SK-N-SH (cell line): ENCODE measurements around the gene NOTCH1. TPM values are rescaled to one million over a fixed set of nuclear protein-coding genes. Genes with fewer than 3 reads are reported as not detected.

Experiments
- CTCF ChIA-PET: fragments of 300-600, 350-600 bp; formaldehyde crosslinking; extraction: SDS; loops from one replicate; lab custom pipeline; 2021; lab: Yijun Ruan, JAX
- POLR2A ChIA-PET: fragments of 350-600 bp; sonication (Branson Sonifier 250); formaldehyde crosslinking; extraction: SDS; loops from one replicate; lab custom pipeline; 2020; ENCODE audit warnings: antibody characterized with exemption, inconsistent platforms; lab: Yijun Ruan, JAX
- DNase-seq: peaks from one replicate; pipeline ENCODE4 v3.0.0; 2012
- H2AFZ ChIP-seq: fragments of 200-600 bp; sonication (generic); 2 replicates; pipeline ENCODE4 v1.8.1; 2016; ENCODE audit warnings: antibody characterized with exemption, mild to moderate bottlenecking, low read depth
- H3F3A ChIP-seq: fragments of 200-600 bp; sonication (generic); replicated peaks from 2 replicates; pipeline ENCODE3; 2016; ENCODE audit warnings: antibody characterized with exemption, mild to moderate bottlenecking; ENCODE audit not compliant: insufficient read depth
- H3K27ac ChIP-seq, 2 experiments: fragments of 200-500 bp in 1 of 2; fragments of 200-600 bp in 1 of 2; sonication (Bioruptor generic) in 1 of 2; sonication (generic), shearing (Covaris generic) in 1 of 2; 2 replicates each; pipeline versions ENCODE4 v1.5.1 to v1.6.1; 2014 to 2016; ENCODE audit warnings: low read depth in 2 of 2, inconsistent platforms in 1 of 2, low read length in 1 of 2, mild to moderate bottlenecking in 1 of 2, mixed read lengths in 1 of 2
- H3K27me3 ChIP-seq: fragments of 200-600 bp; sonication (generic), shearing (Covaris generic); 2 replicates; pipeline ENCODE4 v1.6.1; 2016; ENCODE audit warnings: mixed run types; ENCODE audit not compliant: insufficient read depth
- H3K36me3 ChIP-seq, 2 experiments: fragments of 200-500 bp in 1 of 2; fragments of 200-600 bp in 1 of 2; sonication (Bioruptor generic) in 1 of 2; sonication (generic) in 1 of 2; replicated peaks in 1 of 2; 2 replicates each; pipeline versions ENCODE3 to v1.5.1; 2014 to 2016; ENCODE audit warnings: low read length in 1 of 2, mild to moderate bottlenecking in 1 of 2; ENCODE audit not compliant: insufficient read depth in 2 of 2, control insufficient read depth in 1 of 2
- H3K4me1 ChIP-seq, 2 experiments: fragments of 200-500 bp in 1 of 2; fragments of 200-600 bp in 1 of 2; sonication (Bioruptor generic) in 1 of 2; sonication (generic), shearing (Covaris generic) in 1 of 2; 2 replicates each; pipeline versions ENCODE4 v1.5.1 to v1.6.1; 2014 to 2016; ENCODE audit warnings: low read depth in 1 of 2, low read length in 1 of 2, mixed run types in 1 of 2; ENCODE audit not compliant: insufficient read depth in 2 of 2, control insufficient read depth in 1 of 2
- H3K4me2 ChIP-seq: fragments of 200-600 bp; sonication (generic), shearing (Covaris generic); 2 replicates; pipeline ENCODE4 v1.6.1; 2017; ENCODE audit warnings: mixed run types
- H3K4me3 ChIP-seq, 2 experiments: fragments of 200-500 bp in 1 of 2; fragments of 200-600 bp in 1 of 2; sonication (Bioruptor generic) in 1 of 2; sonication (generic), shearing (Covaris generic) in 1 of 2; 2 replicates each; pipeline versions ENCODE4 v1.5.1 to v1.8.1; 2014 to 2016; ENCODE audit warnings: low read depth in 2 of 2, inconsistent platforms in 1 of 2, low read length in 1 of 2, mild to moderate bottlenecking in 1 of 2, mixed read lengths in 1 of 2, moderate library complexity in 1 of 2
- H3K79me2 ChIP-seq: fragments of 200-600 bp; sonication (generic); 2 replicates; pipeline ENCODE4 v1.8.1; 2017; ENCODE audit warnings: mild to moderate bottlenecking; ENCODE audit not compliant: insufficient read depth
- H3K9ac ChIP-seq: fragments of 200-600 bp; sonication (generic); 2 replicates; pipeline ENCODE4 v1.6.1; 2017; ENCODE audit warnings: mixed run types
- H3K9me2 ChIP-seq: fragments of 200-600 bp; sonication (generic); 2 replicates; pipeline ENCODE4 v1.6.1; 2017; ENCODE audit warnings: mixed run types
- H3K9me3 ChIP-seq: fragments of 200-600 bp; sonication (generic); 2 replicates; pipeline ENCODE4 v1.6.1; 2017; ENCODE audit warnings: mixed run types, mild to moderate bottlenecking, moderate library complexity
- H4K20me1 ChIP-seq: fragments of 200-600 bp; sonication (generic); 2 replicates; pipeline ENCODE4 v1.6.1; 2017; ENCODE audit warnings: mild to moderate bottlenecking, mixed run types; ENCODE audit not compliant: insufficient read depth
- CHD2 ChIP-seq: fragments of 150-350 bp; IDR thresholded peaks from 2 replicates; pipeline ENCODE4 v1.6.1; 2018; ENCODE audit warnings: low read length; ENCODE audit not compliant: partially characterized antibody
- EZH2phosphoT487 ChIP-seq: fragments of 200-600 bp; sonication (generic); IDR thresholded peaks from 2 replicates; pipeline ENCODE4 v1.6.1; 2017; ENCODE audit warnings: low read depth, mixed run types, mild to moderate bottlenecking, antibody characterized with exemption, moderate library complexity, borderline replicate concordance
- FOXJ3 ChIP-seq: sonication (generic); formaldehyde crosslinking; IDR thresholded peaks from 2 replicates; pipeline ENCODE4 v1.5.1; 2020; ENCODE audit warnings: mild to moderate bottlenecking, missing genetic modification reagents
- GABPA ChIP-seq: IDR thresholded peaks from 2 replicates; pipeline ENCODE4 v1.4.0; 2012; ENCODE audit warnings: low read depth, mild to moderate bottlenecking
- MXI1 ChIP-seq: IDR thresholded peaks from 2 replicates; pipeline ENCODE4 v1.6.1; 2012; ENCODE audit warnings: mild to moderate bottlenecking, low read depth, low read length, improper control_type of control experiment
- NFIC ChIP-seq: IDR thresholded peaks from 2 replicates; pipeline ENCODE4 v1.4.0; 2012; ENCODE audit warnings: borderline replicate concordance
- RXRA ChIP-seq: IDR thresholded peaks from 2 replicates; pipeline ENCODE4 v1.4.0; 2012; ENCODE audit warnings: low read depth, mild to moderate bottlenecking, borderline replicate concordance
- YY1 ChIP-seq: IDR thresholded peaks from 2 replicates; pipeline ENCODE4 v1.4.0; 2012; ENCODE audit warnings: low read depth, mild to moderate bottlenecking
- WGBS: methylation state at CpG from one replicate; pipeline ENCODE4 v1.1.6; 2017; ENCODE audit warnings: low lambda C conversion rate; 5-methylcytosine and 5-hydroxymethylcytosine counted together
- polyA plus RNA-seq, 3 experiments: library from polyadenylated mRNA; depleted of rRNA; stranded (reverse); fragments of >200 nt; gene quantifications; 2 replicates each; pipeline ENCODE4 v1.2.3, GENCODE V29; 2012
- TF ChIP-seq, protein P1 (sequence below): IDR thresholded peaks from 2 replicates; pipeline ENCODE4 v1.4.0; 2012; ENCODE audit warnings: low read depth
- TF ChIP-seq, protein P2 (sequence below): IDR thresholded peaks from 2 replicates; pipeline ENCODE4 v1.6.1; 2012; ENCODE audit warnings: mild to moderate bottlenecking, low read depth, low read length, moderate library complexity
- TF ChIP-seq, protein P3 (sequence below): IDR thresholded peaks from 2 replicates; pipeline ENCODE4 v1.4.0; 2012; ENCODE audit warnings: low read depth, borderline replicate concordance

The NOTCH1 gene
- polyA plus RNA-seq, 1 of the 3 experiments (the other 2 are of a cell fraction), result 6.6 TPM

DNA sequence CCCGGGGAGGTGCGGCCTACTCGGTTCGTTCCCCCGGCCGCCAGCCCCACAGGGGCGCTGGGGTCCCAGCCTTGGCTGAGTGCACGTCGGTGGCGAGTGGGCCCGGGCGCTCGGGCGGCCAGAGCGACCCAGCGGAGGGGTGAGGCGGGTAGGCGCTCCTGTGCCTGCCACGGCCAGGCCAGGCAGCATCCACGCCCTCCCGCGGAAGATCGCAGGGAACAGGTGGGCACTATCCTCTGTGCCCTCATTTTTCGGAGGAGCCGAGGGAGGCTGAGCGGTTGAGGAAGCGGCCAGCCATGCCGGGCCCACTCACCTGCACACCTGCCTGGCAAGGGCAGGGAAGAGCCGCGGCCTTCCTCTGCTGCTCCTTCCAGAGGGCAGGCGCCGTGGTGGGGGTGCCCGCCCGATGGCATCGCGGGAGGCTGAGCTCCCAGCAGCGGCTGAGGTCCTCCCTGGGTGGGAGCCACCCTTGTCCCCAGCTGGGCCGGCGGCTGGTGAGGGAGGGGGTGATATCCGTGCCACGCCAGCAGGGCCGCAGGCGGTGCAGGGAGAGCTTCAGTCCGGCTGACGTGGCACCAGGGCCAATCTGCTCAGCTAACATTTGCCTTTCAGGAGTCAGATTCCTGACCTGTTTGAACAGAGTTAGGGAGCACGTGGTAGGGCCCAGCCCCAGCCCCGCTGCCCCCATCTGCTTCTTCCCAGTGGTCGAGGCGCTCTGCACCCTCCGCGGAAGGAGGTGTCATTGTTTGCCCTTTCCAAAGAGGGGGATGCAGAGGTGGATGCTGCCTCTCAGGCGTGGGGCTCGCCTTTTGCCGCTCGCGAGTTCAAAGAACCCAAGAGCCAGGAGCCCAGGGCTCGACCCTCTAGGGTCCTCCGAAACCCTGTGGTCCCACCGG lies 61.4 kb downstream of the NOTCH1 start:
- Histone ChIP-seq H3K9me3 (no peaks in the 10 kb centered on the region), H3K4me3 (peak overlapping the region; percentile 75 to 78), H3K9me2 (no peaks in the 10 kb centered on the region), H3K79me2 (peaks cover 34% of the 10 kb centered on the region)
- TF ChIP-seq CHD2 (no peak), GABPA (no peak), EZH2phosphoT487 (no peak), RXRA (no peak), MXI1 (no peak), YY1 (no peak), NFIC (no peak), FOXJ3 (no peak)
- TF ChIP-seq, protein P1, sequence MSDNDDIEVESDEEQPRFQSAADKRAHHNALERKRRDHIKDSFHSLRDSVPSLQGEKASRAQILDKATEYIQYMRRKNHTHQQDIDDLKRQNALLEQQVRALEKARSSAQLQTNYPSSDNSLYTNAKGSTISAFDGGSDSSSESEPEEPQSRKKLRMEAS, result no peak; the same call in 1 of the 2 replicates
- TF ChIP-seq, protein P2, sequence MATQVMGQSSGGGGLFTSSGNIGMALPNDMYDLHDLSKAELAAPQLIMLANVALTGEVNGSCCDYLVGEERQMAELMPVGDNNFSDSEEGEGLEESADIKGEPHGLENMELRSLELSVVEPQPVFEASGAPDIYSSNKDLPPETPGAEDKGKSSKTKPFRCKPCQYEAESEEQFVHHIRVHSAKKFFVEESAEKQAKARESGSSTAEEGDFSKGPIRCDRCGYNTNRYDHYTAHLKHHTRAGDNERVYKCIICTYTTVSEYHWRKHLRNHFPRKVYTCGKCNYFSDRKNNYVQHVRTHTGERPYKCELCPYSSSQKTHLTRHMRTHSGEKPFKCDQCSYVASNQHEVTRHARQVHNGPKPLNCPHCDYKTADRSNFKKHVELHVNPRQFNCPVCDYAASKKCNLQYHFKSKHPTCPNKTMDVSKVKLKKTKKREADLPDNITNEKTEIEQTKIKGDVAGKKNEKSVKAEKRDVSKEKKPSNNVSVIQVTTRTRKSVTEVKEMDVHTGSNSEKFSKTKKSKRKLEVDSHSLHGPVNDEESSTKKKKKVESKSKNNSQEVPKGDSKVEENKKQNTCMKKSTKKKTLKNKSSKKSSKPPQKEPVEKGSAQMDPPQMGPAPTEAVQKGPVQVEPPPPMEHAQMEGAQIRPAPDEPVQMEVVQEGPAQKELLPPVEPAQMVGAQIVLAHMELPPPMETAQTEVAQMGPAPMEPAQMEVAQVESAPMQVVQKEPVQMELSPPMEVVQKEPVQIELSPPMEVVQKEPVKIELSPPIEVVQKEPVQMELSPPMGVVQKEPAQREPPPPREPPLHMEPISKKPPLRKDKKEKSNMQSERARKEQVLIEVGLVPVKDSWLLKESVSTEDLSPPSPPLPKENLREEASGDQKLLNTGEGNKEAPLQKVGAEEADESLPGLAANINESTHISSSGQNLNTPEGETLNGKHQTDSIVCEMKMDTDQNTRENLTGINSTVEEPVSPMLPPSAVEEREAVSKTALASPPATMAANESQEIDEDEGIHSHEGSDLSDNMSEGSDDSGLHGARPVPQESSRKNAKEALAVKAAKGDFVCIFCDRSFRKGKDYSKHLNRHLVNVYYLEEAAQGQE, result no peak
- TF ChIP-seq, protein P3, sequence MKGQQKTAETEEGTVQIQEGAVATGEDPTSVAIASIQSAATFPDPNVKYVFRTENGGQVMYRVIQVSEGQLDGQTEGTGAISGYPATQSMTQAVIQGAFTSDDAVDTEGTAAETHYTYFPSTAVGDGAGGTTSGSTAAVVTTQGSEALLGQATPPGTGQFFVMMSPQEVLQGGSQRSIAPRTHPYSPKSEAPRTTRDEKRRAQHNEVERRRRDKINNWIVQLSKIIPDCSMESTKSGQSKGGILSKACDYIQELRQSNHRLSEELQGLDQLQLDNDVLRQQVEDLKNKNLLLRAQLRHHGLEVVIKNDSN, result no peak
- TF ChIP-seq, all 33 proteins: peak for 0
- WGBS, result 8% methylated on average over 16 of the region's 59 CpGs
- Histone ChIP-seq H2AFZ (peak overlapping the region; percentile 68; the same call in 1 of the 2 replicates), H3K4me1 (peaks cover 0 to 22% of the 10 kb centered on the region in 2 experiments; a peak in 2 of 4 replicates), H3F3A (peaks cover 4% of the 10 kb centered on the region), H3K4me2 (peak overlapping the region; percentile 100), H4K20me1 (peaks cover 27% of the 10 kb centered on the region), H3K9ac (peak overlapping the region; percentile 92), H3K27me3 (no peaks in the 10 kb centered on the region), H3K36me3 (no peaks in the 10 kb centered on the region), H3K27ac (peak overlapping the region; percentile 99 to 100)
- no peak for DNase-seq
- CTCF ChIA-PET, result interaction anchor here (0.7 to 8.2 kb wide), 48 partner anchors 9 to 298 kb away, joined by 3 to 320 read pairs (median 5); no protein-coding TSS in a partner anchor
- POLR2A ChIA-PET, result interaction anchor here (0.7 to 2.4 kb wide), 4 partner anchors 11 to 147 kb away, joined by 3 to 8 read pairs (median 3); no protein-coding TSS in a partner anchor
